Iris pigment epithelial cell (primary cell): Measurements from ENCODE around the gene ENPP1.
"Not testable (repeated sequence)": the region's sequence is repeated elsewhere in the genome, so short reads cannot be mapped to it uniquely, and the experiment has no call there.

ENCODE experiments used
- DNase-seq: peaks from one replicate; pipeline ENCODE4 v3.0.0-alpha.2; 2011; ENCODE audit warnings: low read depth

The ENPP1 gene

GRCh38 chr6:131877999-131878789, 70.4 kb downstream of the ENPP1 start:
- DNase-seq, result peak; percentile 55

- DNase-seq, result no peak
Observed at GRCh38 chr6:131883016-131883415, 75.2 kb downstream of the ENPP1 start.

- DNase-seq, result no peak
Observed at GRCh38 chr6:131885237-131885636, 77.4 kb downstream of the ENPP1 start.

- DNase-seq, result no peak
Observed at GRCh38 chr6:131886517-131886916, 78.7 kb downstream of the ENPP1 start.

- no peak for DNase-seq
Observed at GRCh38 chr6:131890091-131890490, 82.3 kb downstream of the ENPP1 start.

GRCh38 chr6:131893198-131893597, 85.4 kb downstream of the ENPP1 start:
- DNase-seq, result no peak

GRCh38 chr6:131894493-131895424, 86.9 kb downstream of the ENPP1 start:
- peak; percentile 65 for DNase-seq

GRCh38 chr6:131897050-131897435, 89.2 kb downstream of the ENPP1 start:
- no peak for DNase-seq

GRCh38 chr6:131897621-131898020, 89.8 kb downstream of the ENPP1 start:
- no peak for DNase-seq

- DNase-seq, result no peak
Observed at GRCh38 chr6:131898718-131899117, 90.9 kb downstream of the ENPP1 start.

GRCh38 chr6:131900231-131900630, 92.4 kb downstream of the ENPP1 start:
- DNase-seq, result no peak

GRCh38 chr6:131901326-131901873, 93.6 kb downstream of the ENPP1 start:
- not testable (repeated sequence) for DNase-seq

- not testable (repeated sequence) for DNase-seq
Observed at GRCh38 chr6:131903734-131904133, 95.9 kb downstream of the ENPP1 start.

GRCh38 chr6:131908787-131909186, 101.0 kb downstream of the ENPP1 start:
- DNase-seq, result not testable (repeated sequence)

- peak; percentile 68 for DNase-seq
Observed at GRCh38 chr6:131909408-131910218, 101.8 kb downstream of the ENPP1 start.

GRCh38 chr6:131910219-131910589, 102.4 kb downstream of the ENPP1 start:
- no peak for DNase-seq

- no peak for DNase-seq
Observed at GRCh38 chr6:131910956-131911355, 103.1 kb downstream of the ENPP1 start.

GRCh38 chr6:131911951-131912350, 104.1 kb downstream of the ENPP1 start:
- DNase-seq, result peak; percentile 71

GRCh38 chr6:131914234-131914633, 106.4 kb downstream of the ENPP1 start:
- DNase-seq, result peak; percentile 31

GRCh38 chr6:131914967-131915751, 107.3 kb downstream of the ENPP1 start:
- peak; percentile 84 for DNase-seq
